Mesothelial cell of epicardium (in vitro differentiated cells): ENCODE data around the gene RERE. TPM values are rescaled to one million over a fixed set of nuclear protein-coding genes. Genes with fewer than 3 reads are reported as not detected.

ENCODE experiments used
- DNase-seq, 2 experiments: peaks; one replicate each; pipeline ENCODE4 v3.0.0; 2021; ENCODE audit warnings: low spot score in 2 of 2; ENCODE audit not compliant: unreplicated experiment in 2 of 2
- H3K27ac Mint-ChIP-seq: 2 replicates; pipeline ENCODE4 v1.8.0; 2021; ENCODE audit warnings: mixed read lengths
- H3K27me3 Mint-ChIP-seq: 2 replicates; pipeline ENCODE4 v1.8.0; 2021; ENCODE audit warnings: low read depth, mixed read lengths
- H3K36me3 Mint-ChIP-seq: 2 replicates; pipeline ENCODE4 v1.8.0; 2021; ENCODE audit warnings: mixed read lengths
- H3K4me1 Mint-ChIP-seq: 2 replicates; pipeline ENCODE4 v1.8.0; 2021; ENCODE audit warnings: mixed read lengths
- H3K4me3 Mint-ChIP-seq: 2 replicates; pipeline ENCODE4 v1.8.0; 2021; ENCODE audit warnings: mild to moderate bottlenecking, moderate library complexity, mixed read lengths
- H3K9me3 Mint-ChIP-seq: 2 replicates; pipeline ENCODE4 v1.8.0; 2021; ENCODE audit warnings: mixed read lengths
- CTCF ChIP-seq: fragments of 200-600 bp; sonication (generic); IDR thresholded peaks from one replicate; pipeline ENCODE4 v1.5.0; 2021; ENCODE audit warnings: antibody characterized with exemption; ENCODE audit not compliant: unreplicated experiment
- total RNA-seq: library from RNA; stranded (reverse); gene quantifications from 3 replicates; pipeline ENCODE4 v1.2.1, GENCODE V29; 2021

RERE gene
- total RNA-seq, 1 donor from 2014 or later, result 187 TPM

GRCh38 chr1:8330271-8331125 is 486.9 kb downstream of the RERE start:
- no peaks in the 10 kb centered on the region for H3K4me1 Mint-ChIP-seq
- no peaks in the 10 kb centered on the region for H3K27me3 Mint-ChIP-seq
- DNase-seq, result no peak
- no peak overlapping the region for H3K27ac Mint-ChIP-seq
- peaks cover 7% of the 10 kb centered on the region for H3K36me3 Mint-ChIP-seq
- TF ChIP-seq CTCF, result no peak
- no peaks in the 10 kb centered on the region for H3K9me3 Mint-ChIP-seq
- H3K4me3 Mint-ChIP-seq, result no peak overlapping the region

GRCh38 chr1:8329858-8330257 is 487.6 kb downstream of the RERE start:
- Mint-ChIP-seq H3K9me3 (no peaks in the 10 kb centered on the region), H3K27me3 (no peaks in the 10 kb centered on the region), H3K4me1 (no peaks in the 10 kb centered on the region), H3K4me3 (no peak overlapping the region), H3K36me3 (peaks cover 7% of the 10 kb centered on the region), H3K27ac (no peak overlapping the region)
- TF ChIP-seq CTCF, result no peak
- no peak for DNase-seq

- no peak overlapping the region for H3K27ac Mint-ChIP-seq
- H3K4me1 Mint-ChIP-seq, result no peaks in the 10 kb centered on the region
- H3K27me3 Mint-ChIP-seq, result no peaks in the 10 kb centered on the region
- TF ChIP-seq CTCF, result no peak
- H3K36me3 Mint-ChIP-seq, result peaks cover 7% of the 10 kb centered on the region
- DNase-seq, result no peak
- H3K9me3 Mint-ChIP-seq, result no peaks in the 10 kb centered on the region
- H3K4me3 Mint-ChIP-seq, result no peak overlapping the region
These were observed 488.0 kb downstream of the RERE start for GRCh38 chr1:8329439-8329838.

GRCh38 chr1:8328271-8328670 is 489.2 kb downstream of the RERE start:
- Mint-ChIP-seq H3K4me3 (no peak overlapping the region), H3K27ac (no peak overlapping the region), H3K27me3 (no peaks in the 10 kb centered on the region), H3K36me3 (no peaks in the 10 kb centered on the region), H3K4me1 (no peaks in the 10 kb centered on the region), H3K9me3 (no peaks in the 10 kb centered on the region)
- no peak for TF ChIP-seq CTCF
- no peak for DNase-seq

- DNase-seq, result no peak
- no peaks in the 10 kb centered on the region for H3K27me3 Mint-ChIP-seq
- H3K4me1 Mint-ChIP-seq, result no peaks in the 10 kb centered on the region
- no peaks in the 10 kb centered on the region for H3K36me3 Mint-ChIP-seq
- peaks cover 4% of the 10 kb centered on the region for H3K9me3 Mint-ChIP-seq
- H3K4me3 Mint-ChIP-seq, result no peak overlapping the region
- no peak for TF ChIP-seq CTCF
- H3K27ac Mint-ChIP-seq, result no peak overlapping the region
These were observed 491.2 kb downstream of the RERE start for GRCh38 chr1:8326265-8326664.

- peaks cover 4% of the 10 kb centered on the region for H3K9me3 Mint-ChIP-seq
- no peak overlapping the region for H3K4me3 Mint-ChIP-seq
- H3K4me1 Mint-ChIP-seq, result no peaks in the 10 kb centered on the region
- TF ChIP-seq CTCF, result no peak
- no peaks in the 10 kb centered on the region for H3K27me3 Mint-ChIP-seq
- H3K27ac Mint-ChIP-seq, result no peak overlapping the region
- no peaks in the 10 kb centered on the region for H3K36me3 Mint-ChIP-seq
- DNase-seq, result no peak
These were observed 491.7 kb downstream of the RERE start for GRCh38 chr1:8325771-8326170.
